B cell (primary cell): ENCODE results near the gene KRT27. TPM values are rescaled to one million over a fixed set of nuclear protein-coding genes. Genes with fewer than 3 reads are reported as not detected.

Experiments used
- ATAC-seq: fragments of 200-7000 bp; cut with Tn5 transposase; one replicate; pipeline ENCODE4 v1.10.0; 2021; ENCODE audit warnings: low read depth, mild to moderate bottlenecking, moderate number of reproducible peaks, moderate library complexity
- CTCF ChIA-PET: fragments of 350-600 bp; sonication (Branson Sonifier 250); formaldehyde crosslinking; loops from one replicate; lab custom pipeline; 2021; ENCODE audit warnings: antibody characterized with exemption, inconsistent platforms; lab: Charles Lee
- POLR2A ChIA-PET: fragments of 350-600 bp; sonication (Branson Sonifier 250); formaldehyde crosslinking; loops from one replicate; lab custom pipeline; 2021; ENCODE audit warnings: antibody characterized with exemption; lab: Charles Lee
- DNase-seq: peaks from one replicate; pipeline ENCODE4 v3.0.0; 2013
- H2AFZ ChIP-seq: 2 replicates; pipeline ENCODE4 v1.6.1; 2012; ENCODE audit warnings: mild to moderate bottlenecking, low read depth, low read length; ENCODE audit not compliant: insufficient read depth, poor library complexity, severe bottlenecking
- H3K27ac ChIP-seq, 2 donors: 1 replicate in 1 of 2; 2 replicates in 1 of 2; pipeline ENCODE4 v1.5.1; 2012 to 2013; ENCODE audit warnings: low read length in 2 of 2, mild to moderate bottlenecking in 2 of 2, moderate library complexity in 1 of 2
- H3K27me3 ChIP-seq, 4 experiments: fragments of 200-600 bp in 1 of 4; sonication (generic) in 1 of 4; replicated peaks in 1 of 4; 1 replicate in 2 of 4; 2 replicates in 2 of 4; pipeline versions ENCODE4 v1.6.1 to v1.7.0; 2013 to 2016; ENCODE audit warnings: low read length in 3 of 4, mild to moderate bottlenecking in 2 of 4, mixed read lengths in 1 of 4, moderate library complexity in 1 of 4; ENCODE audit not compliant: insufficient read depth in 4 of 4, control insufficient read depth in 3 of 4; ENCODE audit errors: control extremely low read depth in 1 of 4
- H3K36me3 ChIP-seq, 2 experiments: replicated peaks in 1 of 2; 1 replicate in 1 of 2; 2 replicates in 1 of 2; pipeline versions ENCODE4 v1.6.1 to v1.7.1; 2013; ENCODE audit warnings: low read length in 1 of 2; ENCODE audit not compliant: insufficient read depth in 2 of 2, control insufficient read depth in 1 of 2; ENCODE audit errors: control extremely low read depth in 1 of 2, extremely low read depth in 1 of 2
- H3K4me1 ChIP-seq, 2 donors: fragments of 200-600 bp in 1 of 2; sonication (generic) in 1 of 2; 1 replicate in 1 of 2; 2 replicates in 1 of 2; pipeline versions ENCODE4 v1.5.1 to v1.6.1; 2013 to 2017; ENCODE audit warnings: low read length in 2 of 2; ENCODE audit not compliant: control insufficient read depth in 2 of 2, insufficient read depth in 2 of 2
- H3K4me2 ChIP-seq: replicated peaks from 2 replicates; pipeline ENCODE3; 2012; ENCODE audit warnings: mild to moderate bottlenecking, low read depth, low read length; ENCODE audit not compliant: poor library complexity, severe bottlenecking
- H3K4me3 ChIP-seq, 5 experiments: fragments of 200-600 bp in 1 of 5; sonication (generic) in 1 of 5; 1 replicate in 3 of 5; 2 replicates in 2 of 5; pipeline versions ENCODE4 v1.5.1 to v1.7.0; 2011 to 2016; ENCODE audit warnings: low read length in 4 of 5, mild to moderate bottlenecking in 4 of 5, low read depth in 2 of 5, control low read depth in 1 of 5, moderate library complexity in 1 of 5; ENCODE audit not compliant: insufficient read depth in 1 of 5; ENCODE audit errors: control extremely low read depth in 1 of 5, extremely low read depth in 1 of 5
- H3K79me2 ChIP-seq: fragments of 200-600 bp; sonication (generic); one replicate; pipeline ENCODE4 v1.6.0; 2016; ENCODE audit warnings: low read length; ENCODE audit not compliant: control insufficient read depth, insufficient read depth
- H3K9ac ChIP-seq: fragments of 200-600 bp; sonication (generic); 2 replicates; pipeline ENCODE4 v1.6.1; 2017; ENCODE audit warnings: mild to moderate bottlenecking, low read length, moderate library complexity
- H3K9me3 ChIP-seq, 3 donors: one replicate each; pipeline versions ENCODE4 v1.6.1 to v1.7.1; 2013; ENCODE audit warnings: low read length in 2 of 3; ENCODE audit not compliant: control insufficient read depth in 2 of 3, insufficient read depth in 1 of 3; ENCODE audit errors: control extremely low read depth in 1 of 3
- H4K20me1 ChIP-seq: 2 replicates; pipeline ENCODE4 v1.6.0; 2012; ENCODE audit warnings: mild to moderate bottlenecking, low read length; ENCODE audit not compliant: insufficient read depth, control insufficient read depth, poor library complexity, severe bottlenecking
- H3K27ac Mint-ChIP-seq: one replicate; pipeline ENCODE4 v1.8.0; 2021; ENCODE audit warnings: mixed read lengths
- H3K27me3 Mint-ChIP-seq: one replicate; pipeline ENCODE4 v1.8.0; 2021; ENCODE audit warnings: mixed read lengths
- H3K4me1 Mint-ChIP-seq: one replicate; pipeline ENCODE4 v1.8.0; 2021; ENCODE audit warnings: mixed read lengths
- H3K4me3 Mint-ChIP-seq: one replicate; pipeline ENCODE4 v1.8.0; 2021; ENCODE audit warnings: mixed read lengths
- H3K9me3 Mint-ChIP-seq: one replicate; pipeline ENCODE4 v1.8.0; 2022; ENCODE audit warnings: mixed read lengths; ENCODE audit not compliant: insufficient read depth
- EZH2 ChIP-seq: IDR thresholded peaks from 2 replicates; pipeline ENCODE4 v1.6.1; 2012; ENCODE audit warnings: borderline replicate concordance, low read depth, mild to moderate bottlenecking, moderate library complexity, low read length; ENCODE audit not compliant: insufficient read depth, poor library complexity, severe bottlenecking
- WGBS: methylation state at CpG from one replicate; pipeline ENCODE4 v1.1.5; 2013; ENCODE audit warnings: missing lambda C conversion rate; ENCODE audit not compliant: insufficient coverage; 5-methylcytosine and 5-hydroxymethylcytosine counted together
- intact Hi-C: fragments of 100-400 bp; cut with micrococcal nuclease; formaldehyde crosslinking; loops from one replicate; pipeline ENCODE4 v1.10.0; 2022
- polyA plus RNA-seq: library from polyadenylated mRNA; depleted of rRNA; stranded (reverse); fragments of >200 nt; gene quantifications from 2 replicates; pipeline ENCODE4 v1.2.3, GENCODE V29; 2012
- total RNA-seq, 2 donors: library from RNA; stranded (reverse); fragments of 120-200 nt in 1 of 2; gene quantifications; 1 replicate in 1 of 2; 2 replicates in 1 of 2; pipeline versions ENCODE4 v1.2.3 to v1.2.4, GENCODE V29; 2013 to 2022
- TF ChIP-seq, protein P1 (sequence below): fragments of 200-600 bp; IDR thresholded peaks from one replicate; pipeline ENCODE4 v1.8.0; 2022; ENCODE audit warnings: antibody characterized with exemption, mild to moderate bottlenecking

Gene KRT27
- total and polyA plus RNA-seq, 2 donors (not counting 1 experiment from before 2014, with no cell fraction given): not detected

DNA sequence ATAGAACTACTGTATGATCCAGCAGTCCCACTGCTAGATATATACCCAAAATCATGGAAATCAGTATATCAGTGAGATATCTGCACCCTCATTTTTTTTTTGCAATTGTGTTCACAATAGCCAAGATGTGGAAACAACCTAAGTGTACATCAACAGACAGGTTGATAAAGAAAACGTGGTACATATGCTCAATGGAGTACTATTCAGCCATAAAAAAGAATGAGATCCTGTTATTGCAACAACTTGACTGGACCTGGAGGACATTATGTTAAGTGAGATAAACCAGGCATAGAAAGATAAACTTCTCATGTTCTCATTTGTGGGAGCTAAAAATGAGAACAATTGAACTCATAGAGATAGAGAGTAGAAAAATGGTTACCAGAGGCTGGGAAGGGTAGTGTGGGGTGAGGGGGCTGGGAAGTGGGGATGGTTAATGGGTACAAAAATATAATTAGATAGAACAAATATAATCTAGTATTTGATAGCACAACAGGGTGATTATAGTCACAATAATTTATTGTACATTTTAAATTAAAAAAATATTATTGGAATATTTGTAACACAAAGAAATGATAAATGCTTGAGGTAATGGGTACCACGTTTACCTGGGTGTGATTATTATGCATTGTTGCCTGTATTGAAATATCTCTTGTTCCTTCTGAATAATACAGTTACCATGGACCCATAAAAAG is 47.9 kb upstream of the KRT27 start:
- Histone ChIP-seq H3K9ac (no peak overlapping the region), H3K79me2 (peaks cover 15% of the 10 kb centered on the region)
- intact Hi-C loops: no loop called here

DNA sequence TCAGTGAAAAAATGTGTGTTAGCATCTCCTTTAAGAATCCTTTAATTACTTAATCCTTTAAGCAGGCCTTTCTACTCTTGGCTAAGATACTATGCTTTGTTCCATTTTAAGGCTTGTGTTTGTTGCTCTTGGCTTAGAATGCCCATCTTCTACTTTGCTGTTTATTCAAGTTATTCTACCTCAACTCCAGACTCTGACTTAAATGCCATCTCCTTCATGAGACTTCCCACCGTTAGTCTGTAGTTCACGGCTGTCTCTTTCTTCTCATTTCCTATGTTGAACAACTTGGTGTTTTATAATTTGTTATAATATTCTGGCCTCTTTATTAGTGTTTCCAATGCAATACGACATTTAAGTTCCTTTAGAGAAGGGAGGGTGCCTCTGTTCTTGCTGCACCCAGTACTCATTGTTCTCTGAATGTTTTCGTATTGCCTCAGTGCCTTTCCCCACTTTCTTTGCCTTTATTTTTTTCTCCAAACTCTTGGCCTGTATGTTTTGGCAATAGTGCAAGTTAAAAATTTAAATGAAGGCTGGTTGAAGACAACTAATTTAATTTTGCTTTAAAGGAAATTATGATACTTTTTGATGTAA is 46.2 kb upstream of the KRT27 start:
- Mint-ChIP-seq H3K27ac (no peak overlapping the region), H3K4me1 (peaks cover under 1% of the 10 kb centered on the region), H3K27me3 (peaks cover 26% of the 10 kb centered on the region), H3K4me3 (no peak overlapping the region), H3K9me3 (peaks cover 3% of the 10 kb centered on the region)
- H3K4me3 ChIP-seq: no peak overlapping the region
- H4K20me1 ChIP-seq: no peaks in the 10 kb centered on the region
- ChIA-PET CTCF (no interaction called here), POLR2A (no interaction called here)
- peaks cover 15% of the 10 kb centered on the region for H3K79me2 ChIP-seq
- H3K4me2 ChIP-seq: no peak overlapping the region
- H3K27ac ChIP-seq: no peak overlapping the region
- TF ChIP-seq, protein P1, sequence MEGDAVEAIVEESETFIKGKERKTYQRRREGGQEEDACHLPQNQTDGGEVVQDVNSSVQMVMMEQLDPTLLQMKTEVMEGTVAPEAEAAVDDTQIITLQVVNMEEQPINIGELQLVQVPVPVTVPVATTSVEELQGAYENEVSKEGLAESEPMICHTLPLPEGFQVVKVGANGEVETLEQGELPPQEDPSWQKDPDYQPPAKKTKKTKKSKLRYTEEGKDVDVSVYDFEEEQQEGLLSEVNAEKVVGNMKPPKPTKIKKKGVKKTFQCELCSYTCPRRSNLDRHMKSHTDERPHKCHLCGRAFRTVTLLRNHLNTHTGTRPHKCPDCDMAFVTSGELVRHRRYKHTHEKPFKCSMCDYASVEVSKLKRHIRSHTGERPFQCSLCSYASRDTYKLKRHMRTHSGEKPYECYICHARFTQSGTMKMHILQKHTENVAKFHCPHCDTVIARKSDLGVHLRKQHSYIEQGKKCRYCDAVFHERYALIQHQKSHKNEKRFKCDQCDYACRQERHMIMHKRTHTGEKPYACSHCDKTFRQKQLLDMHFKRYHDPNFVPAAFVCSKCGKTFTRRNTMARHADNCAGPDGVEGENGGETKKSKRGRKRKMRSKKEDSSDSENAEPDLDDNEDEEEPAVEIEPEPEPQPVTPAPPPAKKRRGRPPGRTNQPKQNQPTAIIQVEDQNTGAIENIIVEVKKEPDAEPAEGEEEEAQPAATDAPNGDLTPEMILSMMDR: no peak
- TF ChIP-seq EZH2: no peak
- no peak overlapping the region for H3K9ac ChIP-seq
- DNase-seq (no peak), ATAC-seq (no peak)
- no peaks in the 10 kb centered on the region for H3K4me1 ChIP-seq
- H3K9me3 ChIP-seq: no peaks in the 10 kb centered on the region
- WGBS: no CpG with 5 or more reads among the region's 4 CpGs
- H3K27me3 ChIP-seq: peaks cover 0 to 3% (median 0%) of the 10 kb centered on the region in 4 experiments
- no peak overlapping the region for H2AFZ ChIP-seq
- H3K36me3 ChIP-seq: no peaks in the 10 kb centered on the region
- intact Hi-C loops: no loop called here

More for the DNA sequence above, 47.9 kb upstream of the KRT27 start:
- DNase-seq (no peak), ATAC-seq (no peak)
- Histone ChIP-seq H3K27ac (no peak overlapping the region), H3K4me3 (no peak overlapping the region), H3K9me3 (no peaks in the 10 kb centered on the region), H3K27me3 (peaks cover 0 to 3% (median 0%) of the 10 kb centered on the region in 4 experiments), H3K4me1 (no peaks in the 10 kb centered on the region), H4K20me1 (no peaks in the 10 kb centered on the region), H2AFZ (no peak overlapping the region), H3K4me2 (no peak overlapping the region), H3K36me3 (peaks cover 0 to 1% of the 10 kb centered on the region in 2 experiments)
- H3K27me3 Mint-ChIP-seq: peaks cover 26% of the 10 kb centered on the region
- TF ChIP-seq, protein P1: no peak
- no peak for TF ChIP-seq EZH2
- CTCF ChIA-PET: no interaction called here
- peaks cover 3% of the 10 kb centered on the region for H3K9me3 Mint-ChIP-seq
- H3K4me3 Mint-ChIP-seq: no peak overlapping the region
- H3K27ac Mint-ChIP-seq: no peak overlapping the region
- POLR2A ChIA-PET: no interaction called here
- WGBS: no CpG with 5 or more reads among the region's 2 CpGs
- no peaks in the 10 kb centered on the region for H3K4me1 Mint-ChIP-seq
